Fibroblast of skin of left biceps (primary cell): ENCODE results near the gene KLHL40.

ENCODE experiments used
- DNase-seq, 2 experiments: peaks; one replicate each; pipeline ENCODE4 v3.0.0-alpha.2; 2013; ENCODE audit warnings: low read depth in 2 of 2

The KLHL40 gene, protein sequence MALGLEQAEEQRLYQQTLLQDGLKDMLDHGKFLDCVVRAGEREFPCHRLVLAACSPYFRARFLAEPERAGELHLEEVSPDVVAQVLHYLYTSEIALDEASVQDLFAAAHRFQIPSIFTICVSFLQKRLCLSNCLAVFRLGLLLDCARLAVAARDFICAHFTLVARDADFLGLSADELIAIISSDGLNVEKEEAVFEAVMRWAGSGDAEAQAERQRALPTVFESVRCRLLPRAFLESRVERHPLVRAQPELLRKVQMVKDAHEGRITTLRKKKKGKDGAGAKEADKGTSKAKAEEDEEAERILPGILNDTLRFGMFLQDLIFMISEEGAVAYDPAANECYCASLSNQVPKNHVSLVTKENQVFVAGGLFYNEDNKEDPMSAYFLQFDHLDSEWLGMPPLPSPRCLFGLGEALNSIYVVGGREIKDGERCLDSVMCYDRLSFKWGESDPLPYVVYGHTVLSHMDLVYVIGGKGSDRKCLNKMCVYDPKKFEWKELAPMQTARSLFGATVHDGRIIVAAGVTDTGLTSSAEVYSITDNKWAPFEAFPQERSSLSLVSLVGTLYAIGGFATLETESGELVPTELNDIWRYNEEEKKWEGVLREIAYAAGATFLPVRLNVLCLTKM

DNA sequence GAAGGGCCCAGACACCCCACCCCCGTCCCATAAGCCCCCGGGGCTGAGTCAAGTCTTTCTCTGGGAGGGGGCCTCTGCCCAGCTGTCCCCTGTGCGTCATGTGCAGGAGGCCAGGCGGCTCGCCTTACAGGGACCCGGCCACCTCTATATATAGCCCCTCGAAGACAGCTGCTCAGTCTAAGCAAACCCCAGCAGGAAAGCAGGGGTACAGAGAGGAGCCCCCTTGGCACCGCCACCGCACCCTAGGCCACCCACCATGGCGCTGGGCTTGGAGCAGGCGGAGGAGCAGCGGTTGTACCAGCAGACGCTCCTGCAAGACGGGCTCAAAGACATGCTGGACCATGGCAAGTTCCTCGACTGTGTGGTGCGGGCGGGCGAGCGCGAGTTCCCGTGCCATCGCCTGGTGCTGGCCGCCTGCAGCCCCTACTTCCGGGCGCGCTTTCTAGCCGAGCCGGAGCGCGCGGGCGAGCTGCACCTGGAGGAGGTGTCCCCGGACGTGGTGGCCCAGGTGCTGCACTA lies at the start of gene KLHL40:
TSS of gene KLHL40 (plus strand) at position 175 of the 519 bp plus-strand sequence. CDS start at position 257, 82 bp downstream.
- no peak for DNase-seq

DNA sequence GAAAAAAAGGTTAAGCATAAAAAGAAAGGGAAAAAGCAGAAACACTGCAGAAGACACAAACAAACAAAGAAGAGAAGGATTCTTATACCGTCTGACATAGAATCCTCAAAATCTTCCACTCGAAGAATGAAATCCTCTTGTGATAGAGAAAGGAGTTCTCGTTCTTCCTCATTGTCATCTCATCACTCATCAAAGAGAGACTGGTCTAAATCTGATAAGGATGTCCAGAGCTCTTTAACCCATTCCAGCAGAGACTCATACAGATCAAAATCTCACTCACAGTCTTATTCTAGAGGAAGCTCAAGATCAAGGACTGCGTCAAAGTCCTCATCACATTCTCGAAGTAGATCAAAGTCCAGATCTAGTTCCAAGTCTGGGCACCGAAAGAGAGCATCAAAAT lies 48.3 kb upstream of the KLHL40 start:
- no peak for DNase-seq

DNA sequence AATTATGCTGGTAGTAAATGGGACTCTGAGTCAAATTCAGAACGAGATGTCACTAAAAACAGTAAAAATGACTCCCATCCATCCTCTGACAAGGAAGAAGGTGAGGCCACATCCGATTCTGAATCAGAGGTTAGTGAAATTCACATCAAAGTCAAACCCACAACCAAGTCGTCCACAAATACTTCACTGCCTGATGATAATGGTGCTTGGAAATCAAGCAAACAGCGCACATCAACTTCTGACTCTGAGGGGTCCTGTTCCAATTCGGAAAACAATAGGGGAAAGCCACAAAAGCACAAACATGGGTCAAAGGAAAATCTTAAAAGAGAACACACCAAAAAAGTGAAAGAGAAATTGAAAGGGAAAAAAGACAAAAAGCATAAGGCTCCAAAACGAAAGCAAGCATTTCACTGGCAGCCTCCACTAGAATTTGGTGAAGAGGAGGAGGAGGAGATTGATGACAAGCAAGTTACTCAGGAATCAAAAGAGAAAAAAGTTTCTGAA lies 46.9 kb upstream of the KLHL40 start:
- no peak for DNase-seq

DNA sequence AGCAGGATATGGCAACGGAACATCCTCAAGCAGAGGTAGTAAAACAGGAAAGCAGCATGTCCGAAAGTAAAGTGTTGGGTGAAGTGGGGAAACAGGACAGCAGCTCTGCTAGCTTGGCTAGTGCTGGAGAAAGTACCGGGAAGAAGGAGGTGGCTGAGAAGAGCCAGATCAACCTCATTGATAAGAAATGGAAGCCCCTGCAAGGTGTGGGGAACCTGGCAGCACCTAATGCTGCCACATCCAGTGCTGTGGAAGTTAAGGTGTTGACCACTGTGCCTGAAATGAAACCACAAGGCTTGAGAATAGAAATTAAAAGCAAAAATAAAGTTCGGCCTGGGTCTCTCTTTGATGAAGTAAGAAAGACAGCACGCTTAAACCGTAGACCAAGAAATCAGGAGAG lies 46.1 kb upstream of the KLHL40 start:
- DNase-seq: no peak

DNA sequence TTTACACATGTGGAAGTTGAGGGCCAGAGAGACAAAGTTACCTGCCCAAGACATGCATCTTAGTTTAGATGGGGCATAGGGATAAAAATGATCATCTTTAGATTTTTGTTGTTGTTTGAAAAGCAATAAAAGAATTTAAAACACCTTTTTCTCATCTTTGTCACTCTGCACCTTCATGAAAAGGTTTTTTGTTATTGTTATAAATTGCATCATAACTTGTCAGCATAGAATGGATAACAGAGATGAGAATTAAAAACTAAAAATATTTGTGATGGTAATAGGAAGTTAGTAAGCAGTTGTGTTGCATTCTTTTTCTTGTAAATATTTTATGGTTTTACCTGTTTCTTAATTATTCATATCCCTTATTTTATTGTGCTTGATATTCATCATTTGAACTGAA lies 45.2 kb upstream of the KLHL40 start:
- no peak for DNase-seq

DNA sequence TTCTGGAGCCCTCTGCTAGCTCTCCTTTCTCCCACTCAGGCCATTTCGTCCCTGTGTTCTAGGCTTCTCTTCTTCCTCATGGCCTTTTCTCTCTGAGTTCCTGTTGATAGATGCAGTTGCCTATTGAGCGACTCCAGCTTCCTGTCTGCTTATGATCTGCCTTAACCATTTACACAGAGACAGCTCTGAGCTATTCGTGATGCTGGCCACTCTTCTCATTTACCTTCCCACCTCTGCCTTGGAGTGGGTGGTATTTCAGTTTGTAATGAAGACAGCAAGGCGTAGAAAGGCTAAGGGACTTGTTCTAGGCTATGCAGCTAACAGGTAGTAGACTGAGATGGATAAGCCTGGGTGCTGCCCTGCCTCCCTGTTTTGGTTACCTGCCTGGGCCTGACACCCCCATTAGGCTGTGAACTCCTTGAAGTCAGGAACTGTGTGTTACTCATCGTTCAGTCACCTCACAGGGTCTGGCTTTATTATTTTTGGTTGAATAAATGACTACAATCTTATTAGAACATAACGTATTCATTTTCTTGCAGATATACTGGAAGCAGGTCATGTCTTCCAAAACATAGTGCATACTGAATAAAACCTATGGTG lies 44.5 kb upstream of the KLHL40 start:
- DNase-seq: no peak

DNA sequence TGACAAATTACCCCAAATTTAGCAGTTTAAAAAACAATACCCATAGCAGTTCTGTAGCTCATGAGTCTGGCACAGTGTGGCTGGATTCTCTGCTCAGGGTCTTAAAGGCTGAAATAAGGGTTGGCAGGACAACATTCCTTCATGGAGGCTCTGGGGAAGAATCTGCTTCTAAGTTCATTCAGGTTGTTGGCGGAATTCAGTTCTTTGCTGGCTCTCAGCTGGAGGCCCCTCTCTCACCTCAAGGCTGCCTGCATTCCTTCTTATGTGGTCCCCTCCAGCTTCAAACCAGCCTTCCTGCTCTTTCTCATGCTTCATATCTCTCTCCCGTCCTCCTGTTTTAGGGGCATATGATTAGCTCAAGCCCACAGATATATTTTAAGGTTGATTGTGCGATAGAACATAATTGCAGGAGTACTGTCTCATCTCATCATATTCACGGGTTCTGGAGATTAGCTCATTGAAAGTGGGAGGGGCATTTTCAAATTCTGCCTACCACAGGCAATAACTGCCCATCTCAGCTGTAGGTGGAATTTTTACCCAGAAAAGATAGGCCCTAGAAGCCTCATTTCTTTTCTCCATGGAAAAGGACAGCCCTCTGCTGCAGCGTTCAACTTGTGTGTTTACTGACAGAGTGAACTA lies 37.4 kb upstream of the KLHL40 start:
- no peak for DNase-seq

DNA sequence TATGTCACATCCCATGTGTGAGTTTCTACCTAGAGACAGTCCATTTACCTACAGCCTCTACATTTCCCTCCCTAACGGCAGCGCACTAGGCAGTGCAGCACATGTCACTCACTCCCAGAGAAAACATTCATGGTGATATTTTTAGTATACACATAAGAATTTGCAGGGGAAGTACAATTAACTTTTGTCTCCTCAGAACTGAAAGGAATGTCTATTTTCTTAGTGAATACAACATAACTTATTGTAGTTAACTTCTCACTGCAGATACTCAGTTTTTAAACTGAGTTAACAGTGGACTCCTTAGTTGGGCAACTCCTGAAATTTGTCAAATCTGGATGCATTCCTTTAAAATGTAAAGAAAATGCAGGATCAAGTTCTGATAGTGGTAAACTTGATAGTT lies 36.3 kb upstream of the KLHL40 start:
- DNase-seq: no peak

DNA sequence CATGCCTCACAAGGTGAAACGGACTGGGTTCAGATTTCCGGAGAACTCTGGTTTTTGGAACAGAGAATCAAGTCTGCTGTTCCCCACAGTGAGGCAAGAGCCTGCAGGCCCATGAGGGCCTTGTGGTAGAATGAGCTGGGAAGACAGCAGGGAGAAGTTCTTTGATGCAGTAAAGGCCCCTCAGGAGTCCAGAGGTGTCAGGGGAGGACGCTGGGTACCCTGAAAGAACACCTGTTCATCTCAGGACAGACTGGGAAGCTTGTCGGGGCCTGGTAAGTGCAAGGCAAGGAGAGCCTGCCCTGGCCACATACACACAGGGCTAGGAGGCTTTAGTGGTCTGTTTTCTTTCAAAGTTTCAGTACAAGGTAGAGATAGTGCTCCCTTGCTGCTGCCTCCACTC lies 35.6 kb upstream of the KLHL40 start:
- no peak for DNase-seq

DNA sequence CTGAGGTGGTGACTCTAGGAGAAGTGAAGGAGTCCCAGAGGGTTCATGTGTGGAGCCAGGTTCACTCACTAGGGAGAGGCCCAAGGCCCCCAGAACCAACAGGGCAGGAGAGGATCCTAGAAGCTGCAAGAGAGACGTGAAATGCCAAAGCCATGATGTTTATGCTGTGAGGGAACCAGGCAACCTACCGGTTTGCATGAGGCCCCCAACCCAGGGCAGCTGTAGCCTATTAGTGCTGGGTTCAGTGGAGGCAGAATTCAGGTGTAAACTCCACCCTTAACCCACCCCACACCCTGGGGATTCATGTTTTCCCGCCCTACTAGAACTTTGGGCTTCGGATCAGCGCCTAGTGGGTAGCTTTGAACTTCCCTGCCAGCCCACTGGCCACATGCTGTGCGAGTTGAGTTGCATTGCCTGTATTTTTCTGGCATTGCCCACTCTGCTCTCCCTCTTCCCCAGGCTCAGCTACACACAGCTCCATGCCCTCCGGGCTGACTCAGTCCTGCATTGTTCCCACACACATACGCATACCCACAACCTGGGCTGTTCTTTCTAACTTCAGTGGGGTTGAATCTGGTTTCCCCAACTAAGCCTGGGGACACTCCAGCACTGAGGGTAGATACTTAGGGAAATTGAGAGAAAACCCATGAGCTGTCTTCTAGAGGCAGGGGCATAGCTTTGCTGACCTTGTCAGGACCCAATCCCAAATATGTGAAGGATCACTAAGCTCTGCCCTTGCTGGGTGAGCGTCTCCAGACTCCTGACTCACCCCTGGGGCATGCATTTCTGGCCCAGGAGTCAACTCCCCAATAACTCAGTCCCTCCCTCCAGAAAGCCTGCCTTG lies 33.9 kb upstream of the KLHL40 start:
- no peak for DNase-seq

DNA sequence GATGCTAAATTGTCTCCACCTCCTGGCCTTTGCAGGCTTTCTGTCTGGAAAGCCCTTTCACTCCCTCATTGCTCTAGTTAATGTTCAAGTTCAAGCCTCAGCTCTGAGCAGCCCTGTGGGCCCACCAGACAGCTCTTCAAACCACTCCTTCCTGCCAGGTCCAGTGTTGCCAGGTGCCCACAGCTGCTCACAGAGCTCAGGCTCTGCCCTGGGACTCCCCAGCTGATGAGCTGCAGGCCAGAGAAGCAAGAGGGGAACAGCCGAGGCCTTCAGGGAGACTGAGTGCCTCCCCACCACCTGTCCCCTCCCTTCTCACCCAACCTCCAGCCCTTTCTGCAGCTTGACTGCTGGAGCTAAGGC lies 33.1 kb upstream of the KLHL40 start:
- no peak for DNase-seq

DNA sequence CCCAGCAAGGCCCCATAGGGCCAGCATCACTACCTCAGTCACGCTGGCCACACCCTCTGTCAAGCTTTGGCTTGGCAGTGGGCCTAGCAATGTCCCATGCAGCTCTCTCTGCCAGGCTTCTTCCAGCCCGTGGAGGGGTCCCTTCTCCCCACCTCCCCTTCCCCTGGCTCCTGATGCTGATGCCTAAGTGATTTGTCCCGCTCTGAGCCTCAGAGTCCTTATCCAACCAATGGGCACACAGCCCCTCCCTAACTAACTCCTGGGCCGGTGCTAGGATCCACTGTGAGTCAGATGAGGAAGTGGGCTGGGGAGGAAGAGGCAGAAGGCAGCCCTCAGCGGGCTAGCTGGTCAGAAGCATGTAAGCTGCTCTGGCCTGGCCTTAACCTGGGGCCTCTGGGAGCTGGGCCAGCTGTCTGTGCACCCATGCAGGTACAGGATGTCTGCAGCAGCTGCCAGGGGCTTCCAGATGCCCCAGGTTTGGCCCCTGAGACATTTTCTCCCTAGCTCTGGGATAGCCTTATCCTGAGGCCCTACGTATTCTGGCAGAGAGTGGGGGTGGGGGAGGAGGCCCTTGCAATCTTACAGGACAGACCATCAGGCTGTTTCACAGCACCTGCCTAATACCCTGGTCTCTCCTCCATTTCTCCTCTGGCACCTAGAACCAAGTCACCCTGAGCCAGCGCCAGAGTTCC lies 32.6 kb upstream of the KLHL40 start:
- DNase-seq: no peak

DNA sequence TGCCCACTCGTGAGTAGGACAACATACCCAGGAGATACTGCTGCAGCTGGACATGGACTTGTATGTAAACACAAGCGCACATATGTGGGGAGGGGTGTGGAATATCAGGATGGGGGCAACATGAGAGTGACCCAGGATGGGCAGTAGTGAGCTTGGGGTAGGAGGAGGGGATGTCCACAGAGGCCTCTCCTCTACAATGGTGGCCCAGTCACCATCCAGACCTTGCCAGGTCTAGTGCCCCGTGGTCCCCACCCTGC lies 32.1 kb upstream of the KLHL40 start:
- no peak for DNase-seq

DNA sequence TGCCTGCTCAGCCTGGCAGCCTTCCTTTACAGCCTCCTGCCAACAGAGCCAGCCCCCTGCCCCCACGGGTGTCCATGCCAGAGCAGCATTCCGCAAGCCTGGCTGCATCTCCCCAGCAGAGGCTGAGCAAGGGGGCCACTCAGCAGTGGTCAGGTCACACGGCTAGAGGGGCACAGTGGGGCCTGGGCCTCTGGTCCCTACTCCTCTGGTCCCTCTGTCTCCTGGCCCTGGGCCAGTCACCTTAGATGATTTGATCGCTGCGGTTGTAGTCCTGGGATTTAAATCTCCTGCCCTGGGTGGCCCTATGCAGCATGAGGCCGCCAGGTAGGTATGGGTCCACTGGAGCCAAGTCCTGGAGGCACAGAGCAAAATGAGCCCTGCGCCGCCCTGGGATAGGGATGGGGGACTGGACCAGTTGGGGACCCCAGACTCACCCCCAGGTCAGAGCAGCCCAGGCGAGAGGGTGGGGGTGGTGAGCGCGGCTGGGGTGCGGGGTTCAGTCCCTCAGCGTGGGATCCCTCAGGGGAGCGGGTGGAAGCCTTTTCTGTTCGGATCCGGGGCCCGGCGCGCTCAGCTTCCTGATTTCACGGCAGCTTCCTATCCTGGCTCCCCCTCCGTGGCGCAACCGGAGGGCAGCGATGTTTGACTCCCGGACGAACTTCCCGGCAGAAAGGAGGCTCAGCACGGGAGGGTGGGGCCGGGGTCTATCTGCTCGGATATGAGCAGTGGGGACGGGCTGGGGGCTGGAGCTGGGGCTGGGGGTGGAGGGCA lies 31.6 kb upstream of the KLHL40 start, which contains the start of gene ZBTB47:
TSS of gene ZBTB47 (plus strand) at position 138 of the 771 bp plus-strand sequence. CDS start 4,659 bp downstream, outside the sequence.
- DNase-seq: no peak

DNA sequence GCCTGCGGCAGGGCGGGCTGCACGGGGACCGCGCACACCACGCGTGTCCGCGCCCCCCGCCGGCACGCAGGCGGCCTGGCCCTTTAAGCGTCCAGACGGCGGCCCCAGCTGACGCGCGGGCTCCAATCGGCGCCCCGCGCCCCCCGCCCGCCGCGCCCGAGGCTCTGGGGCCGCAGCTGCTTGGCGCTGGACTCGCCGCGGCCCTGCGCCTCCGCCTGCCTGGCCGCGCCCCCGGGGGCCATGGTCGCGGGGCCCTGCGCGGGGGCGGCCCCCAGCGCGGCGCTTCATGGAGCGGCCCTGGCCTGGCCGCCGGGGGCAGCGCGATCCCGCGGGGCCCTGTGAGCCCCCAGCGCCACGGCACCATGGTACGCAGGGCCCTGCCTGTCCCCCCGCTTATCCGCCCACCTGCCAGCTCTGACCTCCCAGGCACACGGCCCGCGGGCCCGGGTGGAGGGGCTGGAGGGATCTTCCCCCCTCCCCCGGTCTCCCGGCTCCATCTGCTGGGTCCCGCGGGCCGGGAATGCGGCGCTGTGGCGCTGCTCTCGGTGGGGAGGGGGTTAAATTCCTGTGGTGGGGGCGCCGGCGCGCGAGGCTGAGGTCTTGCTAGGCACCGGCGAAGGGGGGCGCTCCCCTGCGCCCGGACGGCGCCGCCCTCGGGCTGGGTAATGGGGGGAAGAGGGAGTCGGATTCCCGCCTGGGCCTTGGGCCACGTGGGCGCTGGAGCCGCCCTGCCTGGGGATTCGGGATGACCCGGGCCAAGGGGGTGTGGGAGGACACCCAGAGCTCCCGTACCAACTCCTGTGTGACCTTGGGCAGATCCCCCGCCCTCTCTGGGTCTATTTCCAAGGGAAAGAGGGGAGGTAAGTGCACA lies 30.8 kb upstream of the KLHL40 start:
- peak in 1 of 2 experiments; percentile 31 for DNase-seq

DNA sequence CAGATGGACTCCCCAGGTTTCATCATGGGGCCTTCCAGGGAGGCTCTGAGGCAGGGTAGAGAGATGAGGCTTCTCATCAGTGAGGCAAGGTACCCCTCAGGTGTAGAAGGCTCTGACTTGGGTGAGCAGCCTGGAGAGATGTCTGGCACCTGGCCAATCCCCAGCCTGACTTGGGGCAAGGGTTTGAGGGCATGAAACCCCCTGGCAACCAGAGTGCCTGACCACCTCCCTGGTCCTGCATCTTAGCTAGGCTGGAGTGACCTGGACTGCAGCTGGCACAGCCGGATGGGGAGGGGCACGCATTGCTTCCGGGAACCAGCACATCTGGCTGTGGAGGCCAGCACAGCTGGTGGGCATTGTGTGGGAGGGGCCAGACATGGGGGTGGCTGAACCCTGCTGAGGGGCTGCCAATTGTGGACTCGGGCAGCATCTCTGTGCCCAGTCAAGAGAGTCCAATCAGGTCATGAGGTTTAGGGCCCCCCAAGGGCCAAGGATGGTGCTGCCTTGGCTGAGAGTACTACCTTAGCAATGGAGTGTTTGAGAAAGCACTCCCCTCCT lies 29.9 kb upstream of the KLHL40 start:
- no peak for DNase-seq

DNA sequence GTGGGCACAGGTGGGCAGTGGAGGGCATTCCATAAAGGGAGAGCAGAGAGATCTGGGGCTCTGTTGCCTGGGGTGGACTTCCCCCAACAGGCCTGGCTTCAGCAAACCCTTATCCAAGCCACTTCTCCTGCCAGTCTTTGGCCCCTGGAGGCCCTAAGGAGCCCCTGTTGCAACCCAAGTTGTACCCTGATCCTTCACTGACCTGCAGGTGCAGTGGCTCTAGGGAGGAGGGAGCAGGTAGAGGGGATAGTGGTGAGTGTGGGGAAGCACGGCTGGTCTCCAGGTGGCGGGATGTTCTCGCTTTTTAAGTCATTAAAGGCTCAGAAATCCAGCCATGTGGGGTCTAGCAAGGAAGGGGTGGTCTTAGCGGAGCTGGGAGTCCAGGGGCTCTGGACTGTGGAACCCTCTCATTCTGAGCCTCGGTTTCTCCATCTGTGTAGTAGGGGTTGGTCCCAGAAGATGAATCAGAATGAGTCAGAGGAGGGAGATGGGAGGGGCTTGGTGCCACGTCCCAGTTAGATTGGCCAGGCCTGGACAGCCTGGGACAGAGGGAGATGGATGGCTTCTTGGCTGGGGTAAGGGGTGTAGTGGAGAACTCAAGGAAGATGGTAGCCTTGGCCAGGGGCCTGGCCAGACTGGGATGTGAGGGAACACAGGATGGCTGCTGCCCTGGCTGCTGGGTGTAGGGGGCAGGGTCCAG lies 29.2 kb upstream of the KLHL40 start:
- no peak for DNase-seq
